IPS-20b (cell line): Measurements from ENCODE around the gene SMIM41.
A peak's percentile ranks its signal among the peaks of the same experiment; 100 is the strongest.

Experiments used
- H3K27ac ChIP-seq: one replicate; pipeline ENCODE4 v1.5.1; 2013; ENCODE audit warnings: low read length
- H3K27me3 ChIP-seq: 2 replicates; pipeline ENCODE4 v1.6.1; 2013; ENCODE audit warnings: mild to moderate bottlenecking, low read length, inconsistent platforms; ENCODE audit not compliant: insufficient read depth
- H3K36me3 ChIP-seq: 2 replicates; pipeline ENCODE4 v1.6.1; 2013; ENCODE audit warnings: low read depth, mild to moderate bottlenecking, inconsistent platforms, low read length, moderate library complexity; ENCODE audit not compliant: insufficient read depth
- H3K4me1 ChIP-seq: 2 replicates; pipeline ENCODE4 v1.6.1; 2013; ENCODE audit warnings: mild to moderate bottlenecking, control low read depth, inconsistent platforms, low read length, moderate library complexity; ENCODE audit not compliant: insufficient read depth
- H3K4me3 ChIP-seq: 2 replicates; pipeline ENCODE4 v1.5.1; 2013; ENCODE audit warnings: mild to moderate bottlenecking, low read length, inconsistent platforms
- H3K9ac ChIP-seq: 2 replicates; pipeline ENCODE4 v1.6.1; 2013; ENCODE audit warnings: low read depth, mild to moderate bottlenecking, inconsistent platforms, low read length, moderate library complexity
- H3K9me3 ChIP-seq: 2 replicates; pipeline ENCODE4 v1.6.1; 2013; ENCODE audit warnings: mild to moderate bottlenecking, low read depth, low read length, inconsistent platforms; ENCODE audit not compliant: insufficient read depth

SMIM41 gene

DNA sequence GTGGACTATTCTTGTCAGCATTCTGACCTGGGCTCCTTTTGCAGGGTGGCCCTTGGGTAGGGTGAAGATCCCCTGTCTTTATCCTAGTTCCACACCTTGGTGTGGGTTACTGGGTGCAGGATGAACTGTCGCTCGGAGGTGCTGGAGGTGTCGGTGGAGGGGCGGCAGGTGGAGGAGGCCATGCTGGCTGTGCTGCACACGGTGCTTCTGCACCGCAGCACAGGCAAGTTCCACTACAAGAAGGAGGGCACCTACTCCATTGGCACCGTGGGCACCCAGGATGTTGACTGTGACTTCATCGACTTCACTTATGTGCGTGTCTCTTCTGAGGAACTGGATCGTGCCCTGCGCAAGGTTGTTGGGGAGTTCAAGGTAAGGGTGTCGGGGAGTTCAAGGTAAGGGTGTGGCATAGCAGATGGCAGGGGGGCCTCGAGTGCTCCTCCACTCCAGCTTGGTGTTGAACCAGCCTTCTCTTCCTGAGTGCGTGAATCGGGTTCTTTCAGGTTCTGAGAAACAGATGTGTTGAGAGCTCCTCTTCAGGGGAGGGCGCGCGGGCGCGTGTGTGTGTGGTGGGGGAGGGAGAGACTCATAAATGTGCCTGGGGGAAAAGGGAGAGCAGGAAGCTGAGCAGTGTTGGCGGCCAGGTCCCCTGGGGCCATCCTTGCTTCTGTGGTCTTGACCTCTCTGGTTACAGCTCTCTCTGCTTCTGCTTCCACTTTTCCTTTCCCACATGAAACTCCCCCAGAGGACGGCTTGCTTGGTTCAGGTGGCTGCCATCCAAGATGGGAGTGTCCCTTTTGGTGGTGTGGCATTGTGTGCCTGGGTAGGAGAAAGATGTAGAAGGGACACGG is 5.7 kb upstream of the SMIM41 start:
- Histone ChIP-seq H3K36me3 (peaks cover 67% of the 10 kb centered on the region), H3K27me3 (no peaks in the 10 kb centered on the region), H3K4me3 (no peak overlapping the region), H3K9me3 (no peaks in the 10 kb centered on the region), H3K4me1 (no peaks in the 10 kb centered on the region), H3K27ac (no peak overlapping the region), H3K9ac (no peak overlapping the region)

DNA sequence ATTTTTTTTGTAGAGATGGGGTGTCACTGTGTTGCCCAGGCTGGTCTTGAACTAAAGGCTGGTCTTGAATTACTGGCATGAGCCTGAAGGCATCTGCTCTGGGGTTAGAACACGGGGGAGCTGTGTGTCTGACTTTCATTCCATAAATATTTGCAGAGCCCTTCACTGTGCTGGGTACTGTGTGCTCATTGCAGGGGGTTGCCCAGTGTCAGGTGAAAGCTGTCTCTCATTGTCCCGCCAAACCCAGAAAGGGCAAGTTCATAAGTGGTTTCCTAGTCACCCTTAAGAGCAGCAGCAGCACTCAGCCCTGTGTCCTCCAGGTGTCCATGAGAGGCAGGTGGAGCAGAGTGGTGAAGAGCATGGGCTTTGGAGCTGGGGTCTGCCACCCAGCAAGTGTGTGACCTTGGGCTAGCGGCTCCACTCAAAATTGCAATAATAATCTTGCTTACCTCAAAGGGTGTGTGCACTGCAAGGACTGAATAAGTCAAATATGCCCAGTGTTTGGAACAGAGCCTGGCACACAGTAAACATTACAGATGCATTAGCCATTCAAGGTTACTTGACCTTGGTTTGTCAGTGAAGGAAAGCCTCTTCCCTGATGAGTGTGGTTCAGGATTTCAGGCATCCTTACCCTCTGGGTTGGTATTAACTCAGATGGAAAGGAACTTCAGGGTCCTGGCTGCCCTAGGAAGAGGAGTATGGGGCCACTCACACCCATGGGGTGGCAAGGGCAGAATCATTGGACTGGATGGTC is 4.4 kb upstream of the SMIM41 start:
- no peak overlapping the region for H3K27ac ChIP-seq
- H3K9ac ChIP-seq = no peak overlapping the region
- H3K36me3 ChIP-seq = peaks cover 70% of the 10 kb centered on the region

DNA sequence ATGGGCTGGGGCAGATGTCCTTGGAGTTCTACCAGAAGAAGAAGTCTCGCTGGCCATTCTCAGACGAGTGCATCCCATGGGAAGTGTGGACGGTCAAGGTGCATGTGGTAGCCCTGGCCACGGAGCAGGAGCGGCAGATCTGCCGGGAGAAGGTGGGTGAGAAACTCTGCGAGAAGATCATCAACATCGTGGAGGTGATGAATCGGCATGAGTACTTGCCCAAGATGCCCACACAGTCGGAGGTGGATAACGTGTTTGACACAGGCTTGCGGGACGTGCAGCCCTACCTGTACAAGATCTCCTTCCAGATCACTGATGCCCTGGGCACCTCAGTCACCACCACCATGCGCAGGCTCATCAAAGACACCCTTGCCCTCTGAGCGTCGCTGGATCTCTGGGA is 2.7 kb upstream of the SMIM41 start:
- Histone ChIP-seq H3K36me3 (peaks cover 70% of the 10 kb centered on the region), H3K9me3 (no peaks in the 10 kb centered on the region), H3K27ac (no peak overlapping the region), H3K9ac (no peak overlapping the region), H3K4me3 (no peak overlapping the region), H3K27me3 (no peaks in the 10 kb centered on the region), H3K4me1 (no peaks in the 10 kb centered on the region; the same call in 1 of the 2 replicates)

More for the DNA sequence above, 4.4 kb upstream of the SMIM41 start:
- Histone ChIP-seq H3K4me1 (no peaks in the 10 kb centered on the region), H3K4me3 (no peak overlapping the region), H3K27me3 (no peaks in the 10 kb centered on the region), H3K9me3 (no peaks in the 10 kb centered on the region)

DNA sequence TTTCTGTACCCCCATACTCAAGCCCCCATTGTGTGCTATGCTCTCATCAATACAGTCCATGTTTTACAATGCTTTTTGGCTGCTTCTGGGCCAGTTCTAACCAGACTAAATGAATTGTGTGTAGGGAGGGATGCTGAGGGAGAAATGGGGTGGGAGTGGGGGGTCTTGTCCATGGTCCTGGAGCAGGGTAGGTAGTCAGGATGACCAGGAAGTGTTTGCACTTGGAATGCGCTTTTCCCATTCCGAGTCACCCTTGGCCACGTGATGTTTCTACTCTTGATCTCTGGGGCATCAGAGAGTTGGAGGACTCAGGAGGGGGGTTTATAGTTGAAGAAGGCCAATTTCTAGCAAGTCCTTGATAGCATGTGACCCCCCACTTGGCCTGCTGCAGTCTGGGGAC is 1.2 kb upstream of the SMIM41 start:
- Histone ChIP-seq H3K36me3 (peaks cover 57% of the 10 kb centered on the region), H3K9ac (no peak overlapping the region), H3K9me3 (no peaks in the 10 kb centered on the region), H3K27me3 (no peaks in the 10 kb centered on the region), H3K27ac (no peak overlapping the region), H3K4me1 (no peaks in the 10 kb centered on the region; the same call in 1 of the 2 replicates), H3K4me3 (no peak overlapping the region)

DNA sequence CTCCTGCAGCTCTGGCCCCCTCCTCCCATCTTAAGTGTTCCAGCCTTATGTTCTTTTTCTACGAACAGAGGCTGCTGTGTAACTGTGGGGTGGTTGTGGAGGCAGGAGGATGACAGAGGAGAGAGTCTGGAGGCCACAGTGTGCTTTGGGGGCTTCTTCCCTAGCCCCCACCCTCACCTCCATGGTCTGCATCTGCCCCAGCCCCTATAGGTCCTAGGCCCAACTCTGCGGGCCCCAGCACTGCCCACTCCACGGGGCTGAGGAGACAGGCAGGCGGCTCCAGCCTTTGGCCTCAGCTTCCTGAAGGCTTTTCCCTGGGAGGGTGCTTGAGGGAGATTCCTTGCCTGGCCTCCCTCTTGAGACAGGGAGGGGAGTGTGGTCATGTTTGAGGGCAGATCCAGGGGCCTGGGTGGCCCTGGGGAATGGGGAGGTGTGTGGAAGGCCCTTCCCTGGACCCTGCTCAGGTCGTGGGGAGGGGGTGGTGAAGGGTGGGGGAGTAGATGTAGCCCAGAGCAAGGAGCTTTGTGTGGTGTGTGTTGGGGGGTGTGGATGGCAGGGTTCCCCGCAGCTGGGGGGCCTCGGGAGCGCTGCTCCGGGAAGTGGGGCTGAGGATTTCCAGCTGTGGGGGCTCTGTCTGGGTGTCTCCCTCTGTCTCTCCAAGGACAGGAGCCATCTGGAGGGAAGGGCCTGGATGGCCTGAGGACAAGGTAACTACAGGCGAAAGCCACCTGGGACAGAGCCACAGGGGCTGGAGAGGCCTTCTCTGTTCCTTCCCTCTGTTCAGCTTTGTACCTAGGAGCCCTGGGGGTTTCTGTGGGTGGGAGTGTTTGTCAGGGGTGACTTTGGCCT is 1.1 kb downstream of the SMIM41 start:
- no peak overlapping the region for H3K4me3 ChIP-seq
- H3K4me1 ChIP-seq = no peaks in the 10 kb centered on the region; the same call in 1 of the 2 replicates
- H3K9ac ChIP-seq = no peak overlapping the region
- no peaks in the 10 kb centered on the region for H3K27me3 ChIP-seq
- peaks cover 33% of the 10 kb centered on the region for H3K36me3 ChIP-seq
- H3K9me3 ChIP-seq = no peaks in the 10 kb centered on the region
- no peak overlapping the region for H3K27ac ChIP-seq

DNA sequence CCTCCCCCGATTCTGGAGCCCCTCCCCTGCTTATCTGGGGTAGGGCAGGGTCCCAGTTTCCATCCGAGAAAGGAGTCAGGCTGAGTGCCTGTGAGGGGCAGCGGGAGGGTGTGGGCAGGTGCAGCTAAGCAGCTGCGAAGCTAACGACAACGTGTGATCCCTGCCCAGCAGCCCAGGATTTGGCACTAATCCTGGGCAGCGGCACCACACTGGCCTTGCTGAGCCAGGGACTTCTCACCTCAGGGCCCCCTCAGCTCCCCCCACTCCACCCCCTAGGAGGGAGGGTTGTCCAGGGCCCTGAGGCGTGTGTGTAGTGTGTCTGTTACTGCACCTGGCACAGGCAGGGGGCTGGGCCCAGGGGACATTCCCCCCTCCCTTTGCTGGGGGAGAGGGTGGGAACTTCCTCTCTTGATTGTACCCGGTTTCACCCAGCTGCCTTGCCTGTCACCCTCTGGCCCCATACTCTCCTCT is 1.8 kb downstream of the SMIM41 start:
- Histone ChIP-seq H3K9me3 (no peaks in the 10 kb centered on the region), H3K36me3 (peaks cover 26% of the 10 kb centered on the region), H3K4me3 (no peak overlapping the region), H3K9ac (peak overlapping the region; percentile 48; the same call in 1 of the 2 replicates), H3K27ac (no peak overlapping the region), H3K4me1 (no peaks in the 10 kb centered on the region; the same call in 1 of the 2 replicates), H3K27me3 (no peaks in the 10 kb centered on the region)

DNA sequence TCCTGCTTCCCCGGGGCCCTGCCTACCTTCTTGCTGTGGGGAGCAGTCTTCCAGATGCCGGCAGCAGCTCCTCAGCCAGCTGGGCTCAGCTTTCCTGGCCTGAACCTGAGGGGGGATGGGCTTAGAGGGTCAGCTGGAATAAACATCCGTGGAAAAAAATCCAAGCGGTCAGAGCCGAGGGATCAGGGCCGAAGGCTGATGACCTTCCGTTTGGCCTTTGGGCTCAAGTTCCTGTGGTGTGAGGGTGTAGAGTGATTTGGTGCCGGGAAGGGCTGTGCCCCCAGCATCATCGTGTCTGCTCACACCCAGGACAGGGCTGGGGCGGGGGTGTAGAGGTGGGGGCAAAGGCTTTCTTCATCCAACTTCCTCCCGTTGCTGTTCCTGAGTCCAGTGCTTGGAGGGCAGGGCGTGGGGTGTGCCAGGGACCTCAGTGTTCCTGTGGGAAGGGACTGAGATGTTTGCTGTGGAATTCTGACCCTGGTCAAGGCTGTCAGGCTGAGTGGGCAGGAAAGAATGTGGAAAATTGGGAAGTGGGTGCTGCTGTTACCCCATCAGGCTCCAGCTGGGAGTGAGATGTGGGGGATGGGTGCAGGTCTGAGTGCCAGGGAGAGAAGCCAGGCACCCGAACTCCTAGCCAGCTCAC is 2.6 kb downstream of the SMIM41 start:
- H3K4me3 ChIP-seq = no peak overlapping the region

DNA sequence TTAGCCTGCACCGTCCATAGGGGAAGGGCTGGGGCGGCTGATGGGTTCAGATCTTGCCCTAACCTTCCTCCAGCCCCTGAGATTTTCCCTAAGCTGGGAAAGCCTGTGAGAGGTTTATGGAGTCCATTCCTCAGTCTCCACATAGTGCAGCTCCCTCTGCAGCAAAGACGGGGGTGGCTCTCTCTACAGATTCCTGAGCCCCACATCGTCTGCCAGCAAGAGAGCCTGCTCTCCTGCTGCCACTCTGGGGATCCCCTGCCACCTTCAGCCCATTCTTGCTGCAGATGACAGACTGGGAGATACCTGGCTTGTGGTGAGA is 3.1 kb downstream of the SMIM41 start:
- H3K27ac ChIP-seq = no peak overlapping the region
- no peak overlapping the region for H3K4me3 ChIP-seq
- H3K27me3 ChIP-seq = no peaks in the 10 kb centered on the region
- H3K4me1 ChIP-seq = no peaks in the 10 kb centered on the region; the same call in 1 of the 2 replicates
- no peak overlapping the region for H3K9ac ChIP-seq
- H3K9me3 ChIP-seq = no peaks in the 10 kb centered on the region
- peaks cover 14% of the 10 kb centered on the region for H3K36me3 ChIP-seq

More for the DNA sequence above, 2.6 kb downstream of the SMIM41 start:
- Histone ChIP-seq H3K9me3 (no peaks in the 10 kb centered on the region), H3K36me3 (peaks cover 18% of the 10 kb centered on the region), H3K9ac (no peak overlapping the region; the same call in 1 of the 2 replicates), H3K27me3 (no peaks in the 10 kb centered on the region), H3K4me1 (no peaks in the 10 kb centered on the region; the same call in 1 of the 2 replicates), H3K27ac (no peak overlapping the region)

DNA sequence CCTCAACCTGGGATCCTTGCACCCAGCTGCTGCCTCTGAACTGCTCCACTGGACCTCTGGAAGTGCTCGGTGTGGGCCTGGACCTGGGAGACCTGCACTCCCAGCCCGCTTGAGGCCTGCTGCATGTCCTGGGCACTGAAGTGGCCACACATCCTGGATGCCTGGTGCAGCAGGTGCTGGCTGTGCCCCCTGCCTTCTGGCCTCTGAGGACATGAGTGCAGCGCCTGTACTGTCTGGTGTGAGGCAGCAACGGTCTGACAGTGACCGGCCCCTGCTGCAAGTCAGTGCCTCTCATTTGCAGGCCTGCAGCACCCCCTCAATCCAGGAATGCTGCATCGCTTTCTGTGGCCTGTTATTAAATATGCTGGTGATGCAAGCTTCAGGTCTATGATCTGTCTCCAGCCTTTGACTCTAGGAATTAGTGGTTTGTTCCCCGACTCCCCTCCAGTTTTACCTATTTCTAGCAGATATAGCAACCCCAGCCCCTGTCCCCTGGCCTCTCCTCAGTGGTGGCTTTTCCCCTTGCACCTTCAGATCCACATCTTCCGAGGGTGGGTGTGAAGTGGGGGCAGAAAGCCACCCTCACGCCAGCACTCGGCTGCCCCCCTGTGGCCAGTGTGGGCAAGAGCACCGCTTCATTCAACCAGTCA is 3.6 kb downstream of the SMIM41 start:
- H3K9me3 ChIP-seq = no peaks in the 10 kb centered on the region
- H3K9ac ChIP-seq = no peak overlapping the region
- no peak overlapping the region for H3K4me3 ChIP-seq
- H3K27ac ChIP-seq = no peak overlapping the region
- no peaks in the 10 kb centered on the region for H3K27me3 ChIP-seq
- H3K4me1 ChIP-seq = no peaks in the 10 kb centered on the region; the same call in 1 of the 2 replicates
- H3K36me3 ChIP-seq = peaks cover 9% of the 10 kb centered on the region

DNA sequence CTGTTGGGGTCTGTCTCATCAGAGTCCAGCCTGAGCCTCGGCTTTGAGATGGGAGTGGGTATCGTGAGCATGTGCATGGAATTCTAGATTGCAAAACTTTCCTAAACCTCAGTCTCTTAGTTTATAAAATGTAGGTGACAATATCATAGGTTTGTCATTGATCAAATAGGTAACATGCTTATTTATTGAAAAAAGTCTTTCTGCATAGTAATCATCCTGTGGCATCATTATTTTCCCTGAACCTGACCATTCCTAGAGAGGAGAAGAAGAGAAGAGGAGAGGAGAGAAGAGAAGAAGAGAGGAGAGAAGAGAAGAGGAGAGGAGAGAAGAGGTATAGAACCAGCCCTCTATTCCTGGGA is 4.1 kb downstream of the SMIM41 start:
- no peaks in the 10 kb centered on the region for H3K9me3 ChIP-seq
- H3K4me1 ChIP-seq = no peaks in the 10 kb centered on the region; the same call in 1 of the 2 replicates
- no peak overlapping the region for H3K27ac ChIP-seq
- H3K27me3 ChIP-seq = no peaks in the 10 kb centered on the region
- no peak overlapping the region for H3K4me3 ChIP-seq
- peaks cover 4% of the 10 kb centered on the region; the same call in 1 of the 2 replicates for H3K36me3 ChIP-seq
- no peak overlapping the region for H3K9ac ChIP-seq
